ENCODE results near the gene SOS2.

The SOS2 gene

DNA sequence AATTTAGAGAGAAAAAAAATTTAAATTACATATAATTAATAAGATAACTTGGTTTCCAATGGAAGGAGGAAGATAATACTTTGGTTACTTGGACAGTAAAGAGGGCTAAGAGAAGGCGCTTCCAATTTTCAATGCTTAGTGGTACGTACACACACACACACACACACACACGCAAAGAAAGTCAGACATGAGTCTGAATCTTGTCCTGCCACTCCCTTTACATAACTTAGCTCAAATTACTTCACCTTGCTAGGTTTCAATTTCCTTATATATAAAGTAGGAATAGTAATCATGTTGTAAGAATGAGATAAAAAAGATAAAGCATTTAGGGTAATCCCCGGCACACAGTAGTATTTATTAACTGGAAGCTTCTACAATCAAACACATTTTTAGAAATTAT lies 75.3 kb downstream of the SOS2 start:
- H3K27ac ChIP-seq, result no peak overlapping the region
- TF ChIP-seq, protein P1, sequence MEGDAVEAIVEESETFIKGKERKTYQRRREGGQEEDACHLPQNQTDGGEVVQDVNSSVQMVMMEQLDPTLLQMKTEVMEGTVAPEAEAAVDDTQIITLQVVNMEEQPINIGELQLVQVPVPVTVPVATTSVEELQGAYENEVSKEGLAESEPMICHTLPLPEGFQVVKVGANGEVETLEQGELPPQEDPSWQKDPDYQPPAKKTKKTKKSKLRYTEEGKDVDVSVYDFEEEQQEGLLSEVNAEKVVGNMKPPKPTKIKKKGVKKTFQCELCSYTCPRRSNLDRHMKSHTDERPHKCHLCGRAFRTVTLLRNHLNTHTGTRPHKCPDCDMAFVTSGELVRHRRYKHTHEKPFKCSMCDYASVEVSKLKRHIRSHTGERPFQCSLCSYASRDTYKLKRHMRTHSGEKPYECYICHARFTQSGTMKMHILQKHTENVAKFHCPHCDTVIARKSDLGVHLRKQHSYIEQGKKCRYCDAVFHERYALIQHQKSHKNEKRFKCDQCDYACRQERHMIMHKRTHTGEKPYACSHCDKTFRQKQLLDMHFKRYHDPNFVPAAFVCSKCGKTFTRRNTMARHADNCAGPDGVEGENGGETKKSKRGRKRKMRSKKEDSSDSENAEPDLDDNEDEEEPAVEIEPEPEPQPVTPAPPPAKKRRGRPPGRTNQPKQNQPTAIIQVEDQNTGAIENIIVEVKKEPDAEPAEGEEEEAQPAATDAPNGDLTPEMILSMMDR (conservative IDR thresholded peaks at IDR 0.05), result no peak

- TF ChIP-seq, protein P1 (conservative IDR thresholded peaks at IDR 0.05), result no peak
- no peak overlapping the region for H3K27ac ChIP-seq
Observed at GRCh38 chr14:50148799-50149198, 82.6 kb downstream of the SOS2 start.

GRCh38 chr14:50139192-50139591 lies 92.2 kb downstream of the SOS2 start:
- no peak overlapping the region for H3K27ac ChIP-seq
- TF ChIP-seq, protein P1 (conservative IDR thresholded peaks at IDR 0.05), result no peak

GRCh38 chr14:50127802-50128201 lies 103.6 kb downstream of the SOS2 start:
- TF ChIP-seq, protein P1 (conservative IDR thresholded peaks at IDR 0.05), result no peak
- no peak overlapping the region for H3K27ac ChIP-seq

DNA sequence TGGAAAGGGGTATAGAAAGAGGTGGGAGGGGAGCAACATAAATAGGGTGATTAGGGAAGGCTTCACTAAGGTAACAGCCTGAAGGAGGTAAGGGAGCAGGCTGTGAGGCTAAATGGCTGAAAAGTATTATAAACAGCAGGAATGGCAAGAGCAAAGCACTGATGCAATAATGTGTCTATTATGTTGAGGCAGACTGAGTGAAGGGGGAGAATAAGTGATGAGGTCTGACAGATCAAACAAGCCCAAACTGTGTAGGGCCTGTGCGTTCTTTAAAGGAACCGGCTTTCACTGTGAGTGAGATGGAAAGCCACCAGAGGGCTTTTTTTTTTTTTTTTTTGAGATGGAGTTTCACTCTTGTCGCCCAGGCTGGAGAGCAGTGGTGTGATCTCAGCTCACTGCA lies 108.3 kb downstream of the SOS2 start:
- H3K27ac ChIP-seq, result no peak overlapping the region

DNA sequence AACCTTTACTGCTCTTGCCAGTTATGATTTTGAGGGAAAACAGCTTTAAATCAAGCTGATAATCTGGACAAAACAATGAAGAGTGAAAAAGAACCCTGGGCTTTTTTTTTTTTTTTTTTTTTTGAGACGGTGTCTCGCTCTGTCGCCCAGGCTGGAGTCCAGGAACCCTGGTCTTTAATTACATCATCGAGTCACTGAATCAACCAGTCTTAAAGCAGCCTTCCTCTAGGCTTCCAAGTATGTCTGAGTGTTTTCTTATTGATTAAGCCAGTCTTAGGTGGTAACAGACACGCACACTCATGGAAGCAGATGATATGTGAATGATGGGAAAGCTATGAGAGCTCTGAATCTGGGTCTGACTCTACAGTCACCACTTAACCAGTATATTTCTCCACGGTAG lies 109.1 kb downstream of the SOS2 start:
- TF ChIP-seq, protein P1 (conservative IDR thresholded peaks at IDR 0.05), result no peak

More for the DNA sequence above, 108.3 kb downstream of the SOS2 start:
- TF ChIP-seq, protein P1 (conservative IDR thresholded peaks at IDR 0.05), result no peak

DNA sequence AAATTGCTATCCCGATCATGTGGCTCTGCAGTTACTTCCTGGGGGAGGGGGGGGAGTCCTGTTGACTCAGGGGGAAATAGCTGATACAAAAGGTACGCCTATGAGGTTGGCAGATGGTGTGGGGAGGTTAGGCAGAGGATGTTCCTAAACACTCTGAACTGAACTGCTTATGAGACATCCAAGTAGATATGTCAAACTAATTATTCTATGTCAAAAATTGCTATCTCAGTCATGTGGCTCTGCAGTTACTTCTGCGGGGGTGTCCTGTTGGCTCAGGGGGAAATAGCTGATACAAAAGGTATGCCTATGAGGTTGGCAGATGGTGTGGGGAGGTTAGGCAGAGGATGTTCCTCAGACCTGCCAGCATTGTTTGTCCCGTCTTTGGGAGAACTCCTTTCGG lies 109.9 kb downstream of the SOS2 start:
- TF ChIP-seq, protein P1 (conservative IDR thresholded peaks at IDR 0.05), result no peak
- H3K27ac ChIP-seq, result no peak overlapping the region

More for the DNA sequence above, 109.1 kb downstream of the SOS2 start:
- H3K27ac ChIP-seq, result no peak overlapping the region
